Activated CD4-positive, alpha-beta T cell treated with anti-CD3 and anti-CD28 coated beads for 4 hours (primary cell): Measurements from ENCODE around the gene JAZF1.

Experiments
- DNase-seq, 2 donors: peaks; one replicate each; pipeline ENCODE4 v3.0.0-alpha.2; 2020

Gene JAZF1

GRCh38 chr7:28165261-28165660 is 15.3 kb downstream of the JAZF1 start:
- no peak for DNase-seq

- no peak for DNase-seq
These were observed 16.6 kb downstream of the JAZF1 start for GRCh38 chr7:28163949-28164348.

- DNase-seq = no peak
These were observed 19.3 kb downstream of the JAZF1 start for GRCh38 chr7:28161331-28161730.

GRCh38 chr7:28160551-28160991 is 20.0 kb downstream of the JAZF1 start:
- no peak for DNase-seq

- DNase-seq = no peak
These were observed 22.7 kb downstream of the JAZF1 start for GRCh38 chr7:28157831-28158416.

GRCh38 chr7:28157076-28157745 is 23.4 kb downstream of the JAZF1 start:
- DNase-seq = no peak

GRCh38 chr7:28156401-28156800 is 24.2 kb downstream of the JAZF1 start:
- no peak for DNase-seq

- DNase-seq = no peak
These were observed 24.6 kb downstream of the JAZF1 start for GRCh38 chr7:28155964-28156363.

GRCh38 chr7:28155019-28155660 is 25.5 kb downstream of the JAZF1 start:
- DNase-seq = no peak

GRCh38 chr7:28152594-28152993 is 28.0 kb downstream of the JAZF1 start:
- no peak for DNase-seq

- no peak for DNase-seq
These were observed 28.6 kb downstream of the JAZF1 start for GRCh38 chr7:28151965-28152364.

GRCh38 chr7:28149291-28150101 is 31.1 kb downstream of the JAZF1 start:
- no peak for DNase-seq

GRCh38 chr7:28145931-28146330 is 34.7 kb downstream of the JAZF1 start:
- DNase-seq = no peak

GRCh38 chr7:28145090-28145626 is 35.4 kb downstream of the JAZF1 start:
- no peak for DNase-seq

- DNase-seq = no peak
These were observed 36.3 kb downstream of the JAZF1 start for GRCh38 chr7:28144266-28144665.

- no peak for DNase-seq
These were observed 37.9 kb downstream of the JAZF1 start for GRCh38 chr7:28142650-28143049.

- DNase-seq = no peak
These were observed 39.6 kb downstream of the JAZF1 start for GRCh38 chr7:28140979-28141378.

- no peak for DNase-seq
These were observed 41.8 kb downstream of the JAZF1 start for GRCh38 chr7:28138837-28139236.

GRCh38 chr7:28137463-28137862 is 43.1 kb downstream of the JAZF1 start:
- no peak for DNase-seq

GRCh38 chr7:28136885-28137284 is 43.7 kb downstream of the JAZF1 start:
- DNase-seq = no peak

GRCh38 chr7:28136420-28136819 is 44.2 kb downstream of the JAZF1 start:
- DNase-seq = no peak

GRCh38 chr7:28135760-28136159 is 44.8 kb downstream of the JAZF1 start:
- no peak for DNase-seq

GRCh38 chr7:28135315-28135714 is 45.3 kb downstream of the JAZF1 start:
- DNase-seq = no peak
